SK-N-MC (cell line): ENCODE results near the gene TMCO4.

Experiments
- EZH2 ChIP-seq: fragments of 200-600 bp; sonication (generic); IDR thresholded peaks from one replicate; pipeline ENCODE4 v1.6.1; 2017; ENCODE audit warnings: antibody characterized with exemption
- POLR2AphosphoS5 ChIP-seq: IDR thresholded peaks from 2 replicates; pipeline ENCODE4 v1.6.1; 2012; ENCODE audit warnings: mild to moderate bottlenecking, low read depth, low read length, borderline replicate concordance

DNA sequence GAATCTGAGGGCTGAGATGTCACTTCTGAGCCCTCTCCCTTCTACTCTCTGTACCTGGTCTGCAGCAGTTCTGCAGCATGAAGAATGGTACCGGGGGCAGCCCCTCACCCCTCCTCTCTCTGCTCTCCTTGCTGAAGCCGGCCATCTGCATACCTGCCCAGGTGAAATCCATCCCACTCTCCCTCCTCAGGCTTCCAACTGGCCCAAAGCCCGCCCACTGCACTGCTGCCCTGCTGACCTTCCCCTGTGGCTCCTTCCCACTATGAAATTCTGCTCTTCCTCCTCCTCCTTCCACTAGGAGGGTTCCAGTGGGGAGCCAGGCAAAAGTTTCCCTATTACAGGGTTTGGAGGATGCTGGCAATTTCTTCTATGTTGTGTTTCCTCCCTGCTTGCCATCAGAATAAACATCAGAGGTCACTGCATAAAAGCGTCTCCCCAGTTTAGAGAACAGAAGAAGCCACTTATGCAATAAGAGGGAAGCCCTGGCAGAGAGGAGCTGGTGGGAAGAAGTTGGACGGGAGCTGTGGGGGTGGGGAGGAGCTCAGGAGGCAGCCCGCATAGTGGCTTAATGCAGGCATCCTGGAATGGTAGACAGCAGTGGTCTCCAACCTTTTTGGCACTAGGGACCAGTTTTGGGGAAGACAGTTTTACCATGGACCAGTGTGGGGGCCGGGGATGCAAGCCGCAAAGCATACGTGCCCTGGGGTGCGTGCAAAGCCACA is 30.3 kb downstream of the TMCO4 start:
- TF ChIP-seq EZH2: no peak
- TF ChIP-seq POLR2AphosphoS5: no peak
